NCI-H128 (cell line): Measurements from ENCODE around the gene RMDN3.

ENCODE experiments used
- DNase-seq: peaks from one replicate; lab custom pipeline; 2025; ENCODE audit not compliant: unreplicated experiment; lab: John Stamatoyannopoulos, UW

The RMDN3 gene

DNA sequence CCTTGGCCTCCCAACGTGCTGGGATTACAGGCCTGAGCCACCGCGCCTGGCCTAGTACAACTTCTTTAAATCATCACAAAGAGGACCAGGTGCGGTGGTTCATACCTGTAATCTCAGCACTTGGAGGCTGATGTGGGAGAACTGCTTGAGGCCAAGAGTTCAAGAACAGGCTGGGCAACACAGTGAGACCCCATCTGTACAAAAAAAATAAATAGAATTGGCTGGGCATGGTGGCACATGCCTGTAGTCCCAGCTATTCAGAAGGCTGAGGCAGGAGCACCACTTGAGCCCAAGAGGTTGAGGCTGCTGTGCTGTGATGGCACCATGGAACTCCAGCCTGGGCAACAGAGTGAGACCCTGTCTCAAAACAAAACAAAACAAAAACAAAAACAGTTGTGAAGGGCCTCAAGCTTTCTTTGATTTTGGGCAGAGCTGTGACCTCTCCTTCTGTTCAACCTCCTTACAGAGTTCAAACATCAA lies 5.9 kb downstream of the RMDN3 start:
- DNase-seq = no peak

DNA sequence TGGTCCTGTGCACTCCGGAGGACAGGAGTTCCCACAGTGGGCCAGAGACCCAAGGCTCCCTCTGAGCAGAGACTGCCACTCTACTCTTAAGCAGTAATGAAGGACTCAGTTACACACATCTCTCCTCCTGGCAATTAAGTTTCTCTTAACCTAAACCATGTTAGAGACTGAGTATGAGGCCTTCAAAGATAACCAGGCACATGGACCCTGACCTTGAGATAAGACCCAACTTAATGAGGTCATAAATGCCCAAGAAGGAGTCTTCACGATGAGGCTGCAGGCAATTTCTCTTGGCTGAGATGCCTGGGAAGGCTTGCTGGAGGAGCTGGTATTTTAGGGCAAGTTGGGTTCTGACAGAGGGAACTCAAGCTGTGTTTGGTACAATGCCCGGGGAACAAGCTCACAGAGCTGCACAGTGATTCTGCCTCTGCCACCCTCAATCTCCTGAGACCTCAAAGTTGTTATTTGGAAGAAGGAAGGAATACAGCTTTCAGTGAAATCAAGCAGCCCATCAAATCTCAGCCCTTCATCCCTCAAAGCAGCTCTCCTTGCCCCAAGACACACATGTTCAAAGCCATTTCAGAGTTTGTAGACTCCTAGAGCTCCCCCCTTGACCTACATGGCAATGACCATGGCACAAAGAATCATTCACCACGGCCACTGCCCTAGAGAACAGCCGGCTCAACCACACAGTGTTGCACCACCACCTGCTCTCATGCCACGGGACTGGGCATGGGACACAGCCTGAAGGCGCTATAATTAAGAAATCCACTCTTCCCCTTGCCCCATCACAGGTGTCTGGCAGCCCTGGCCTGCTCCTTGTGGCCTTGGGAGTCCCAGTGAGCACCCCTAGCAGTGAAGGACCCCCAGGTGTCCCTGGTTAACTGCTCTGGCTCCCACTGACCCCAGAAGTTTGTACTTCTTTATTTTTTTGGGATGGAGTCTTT lies 7.1 kb downstream of the RMDN3 start:
- no peak for DNase-seq

DNA sequence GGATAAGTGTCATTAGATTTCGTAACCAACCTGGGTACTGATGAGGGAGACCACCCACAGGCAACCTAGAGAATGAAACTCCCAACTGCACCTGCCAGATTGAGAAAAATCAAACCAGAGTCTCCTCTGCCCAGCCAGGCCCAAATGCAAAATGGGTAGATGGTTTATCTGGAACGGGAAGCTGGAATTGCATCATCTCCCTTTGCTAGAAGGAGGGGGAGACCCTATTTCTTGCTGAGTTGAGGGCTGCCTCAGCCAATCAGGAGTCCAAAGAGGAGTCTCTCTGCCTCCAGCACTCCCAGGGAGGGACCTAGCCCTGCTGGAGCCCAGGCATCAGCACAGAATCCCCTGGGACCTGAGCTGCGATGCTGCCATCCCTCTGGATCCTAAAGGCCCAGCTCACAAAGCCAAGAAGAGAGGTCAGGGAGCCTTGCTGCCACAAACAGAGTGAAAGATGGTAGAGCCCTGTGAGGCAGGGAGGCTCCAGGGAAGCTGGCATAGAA lies 8.1 kb downstream of the RMDN3 start:
- no peak for DNase-seq

DNA sequence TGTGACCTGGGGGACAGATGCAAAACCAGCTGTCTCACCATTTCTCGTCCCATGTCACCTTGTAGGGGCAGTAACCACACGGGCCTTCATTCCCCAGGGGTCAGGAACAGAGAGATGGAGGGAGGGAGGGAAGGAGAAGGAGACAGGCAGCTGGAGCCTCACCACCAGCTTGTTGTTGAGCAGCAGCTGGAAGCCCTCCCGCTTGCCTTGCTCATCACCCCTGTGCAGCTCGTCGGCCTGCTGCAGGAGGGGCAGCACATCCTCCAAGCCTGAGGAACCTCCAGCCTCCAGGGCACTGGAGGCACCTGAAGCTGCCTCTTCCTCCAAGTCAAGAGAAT lies 10.3 kb downstream of the RMDN3 start:
- DNase-seq = no peak

DNA sequence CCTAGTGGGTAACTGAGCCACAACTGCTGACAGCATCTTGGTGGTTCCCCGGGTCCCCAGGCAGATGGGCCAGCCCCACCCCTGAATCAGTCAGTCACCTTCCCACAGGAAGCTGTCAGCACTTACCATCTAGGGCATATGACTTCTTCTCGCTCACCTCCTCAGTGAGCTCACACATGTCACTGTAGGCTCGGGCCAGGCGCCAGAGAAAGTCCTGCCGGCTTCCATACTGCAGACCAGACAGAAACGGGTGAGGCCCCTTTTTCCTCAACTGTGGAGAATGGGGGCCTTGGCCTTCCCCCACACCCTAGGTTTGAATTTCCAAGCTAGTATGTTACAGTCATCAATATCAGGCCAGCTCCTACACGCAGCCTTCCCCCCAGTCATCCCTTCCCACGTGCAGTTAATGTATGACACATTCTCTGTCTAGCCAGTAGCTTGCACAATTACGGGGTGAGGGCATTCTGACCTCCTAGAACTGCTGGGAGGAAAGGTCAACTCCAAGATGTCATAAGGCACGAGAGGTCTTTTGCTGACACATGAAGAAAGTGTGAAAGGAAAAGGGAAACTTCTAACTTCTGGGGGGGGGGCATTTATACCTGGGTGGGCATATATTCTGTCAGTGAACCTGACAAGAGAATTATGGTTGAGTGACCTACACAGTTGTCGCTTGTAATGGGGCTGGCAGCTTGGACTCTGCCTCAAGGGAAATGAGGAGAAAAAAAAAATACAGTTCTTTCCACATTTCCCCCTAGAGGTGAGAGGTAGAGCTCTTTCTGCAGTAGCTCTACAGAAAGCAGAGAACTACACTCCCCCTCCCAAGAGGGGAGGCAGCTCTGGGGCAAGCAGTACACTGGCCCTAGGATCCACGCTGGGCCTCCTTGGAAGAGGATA lies 10.9 kb downstream of the RMDN3 start:
- no peak for DNase-seq

DNA sequence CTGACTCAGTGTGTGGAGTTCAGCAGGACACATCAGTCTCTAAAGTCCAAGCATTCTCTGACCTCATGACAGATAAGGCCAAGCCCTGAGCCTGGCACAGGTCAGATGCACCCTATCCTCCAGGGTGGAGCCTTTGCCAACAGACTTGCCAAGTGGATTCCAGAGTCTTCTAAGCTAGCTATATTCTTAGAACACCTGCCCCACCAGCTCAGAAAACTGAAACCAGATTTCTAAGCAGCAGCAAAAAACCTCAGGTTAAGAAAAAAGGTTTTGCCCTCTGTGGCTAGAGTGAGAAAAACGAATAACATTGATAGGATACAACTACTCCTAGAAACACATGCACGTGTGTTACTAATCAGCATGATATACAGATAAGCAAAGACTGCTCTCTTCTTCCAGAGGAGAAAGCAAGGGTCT lies 11.6 kb downstream of the RMDN3 start:
- no peak for DNase-seq

DNA sequence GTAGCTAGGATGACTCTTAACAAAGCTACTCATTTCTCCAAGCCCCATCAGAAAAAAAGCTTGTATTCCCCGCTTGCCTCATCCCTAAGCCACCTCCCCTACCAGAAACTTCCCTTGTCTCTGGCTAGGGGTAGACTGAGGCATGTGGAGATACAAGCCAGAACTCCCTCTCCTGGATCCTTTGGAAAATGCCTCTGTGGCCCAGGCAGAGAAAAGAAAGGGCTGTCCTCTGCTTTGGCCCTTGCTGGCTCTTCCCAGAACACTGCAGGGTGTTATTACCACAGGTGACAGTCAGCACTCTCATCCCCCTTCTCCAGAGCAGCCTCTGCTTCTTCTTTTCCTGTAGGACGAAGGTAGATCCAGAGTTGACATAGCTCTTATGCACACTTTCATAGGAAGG lies 15.2 kb downstream of the RMDN3 start:
- DNase-seq = no peak

DNA sequence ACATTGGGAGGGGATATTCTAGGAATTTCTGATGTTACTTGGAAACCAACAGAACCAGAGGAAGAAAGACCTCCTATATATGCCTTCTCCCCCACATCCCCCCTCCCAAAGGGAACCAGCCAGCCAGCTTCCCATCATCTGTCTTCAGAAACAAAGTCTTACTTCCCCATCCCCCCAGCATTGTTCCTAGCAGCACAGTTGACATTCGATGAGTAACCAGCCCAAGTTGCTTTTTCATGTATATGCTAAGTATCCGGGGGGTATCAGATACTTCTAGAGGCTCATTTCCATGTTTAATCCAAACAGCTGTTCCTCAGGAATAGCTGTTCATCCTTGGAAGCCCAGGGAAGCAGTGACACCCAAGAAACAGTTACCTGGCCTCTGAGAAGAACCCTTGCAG lies 16.0 kb downstream of the RMDN3 start:
- no peak for DNase-seq

DNA sequence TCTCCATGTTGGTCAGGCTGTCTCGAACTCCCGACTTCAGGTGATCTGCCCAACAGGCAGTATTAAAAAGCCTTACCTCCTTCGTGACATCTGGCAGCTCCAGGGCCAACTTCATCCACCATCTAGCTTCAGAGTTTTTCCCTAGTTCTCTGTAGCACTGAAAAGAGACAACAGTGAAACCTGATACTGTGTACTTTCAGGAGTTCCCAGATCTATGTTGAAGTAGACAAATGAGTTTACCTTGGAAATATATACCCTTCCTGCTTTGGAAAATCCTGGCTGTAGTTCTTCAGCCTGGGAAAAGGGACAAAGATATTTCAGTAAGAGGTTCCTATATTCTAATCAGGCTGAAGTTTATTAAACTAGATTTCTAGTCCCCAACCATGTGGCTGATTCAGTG lies 18.0 kb downstream of the RMDN3 start:
- no peak for DNase-seq

DNA sequence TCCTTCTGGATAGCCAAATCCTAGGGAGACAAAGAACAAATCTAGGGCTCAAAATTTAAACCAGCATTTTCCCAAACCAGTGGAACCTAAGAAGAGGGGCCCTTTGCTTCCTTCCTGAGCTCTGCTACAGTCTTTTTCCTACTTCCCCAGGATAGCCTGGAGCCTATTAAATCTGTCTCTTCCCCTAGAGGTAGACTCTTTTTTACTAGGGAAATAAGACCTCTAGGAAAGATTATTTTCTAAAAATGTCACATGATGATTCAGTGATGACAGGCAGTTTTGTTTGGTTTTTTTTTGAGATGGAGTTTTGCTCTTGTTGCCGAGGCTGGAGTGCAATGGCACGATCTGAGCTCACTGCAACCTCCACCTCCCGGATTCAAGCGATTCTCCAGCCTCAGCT lies 18.5 kb downstream of the RMDN3 start:
- DNase-seq = no peak

DNA sequence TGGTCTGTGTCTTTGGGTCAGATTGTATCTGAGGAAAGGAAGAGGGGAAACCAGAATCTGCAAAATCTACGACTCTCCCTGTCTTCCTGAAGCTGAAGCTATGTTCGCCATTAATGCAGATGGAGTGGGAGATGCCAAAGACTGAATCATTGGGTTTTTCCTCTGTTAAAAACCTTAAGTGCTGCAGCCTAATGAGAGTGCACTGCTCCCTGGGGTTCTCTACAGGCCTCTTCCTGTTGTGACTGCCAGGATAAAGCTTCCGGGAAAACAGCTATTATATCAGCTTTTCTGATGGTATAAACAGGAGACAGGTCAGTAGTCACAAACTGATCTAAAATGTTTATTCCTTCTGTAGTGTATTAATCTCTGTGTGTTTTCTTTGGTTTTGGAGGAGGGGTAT lies 24.0 kb downstream of the RMDN3 start:
- no peak for DNase-seq

DNA sequence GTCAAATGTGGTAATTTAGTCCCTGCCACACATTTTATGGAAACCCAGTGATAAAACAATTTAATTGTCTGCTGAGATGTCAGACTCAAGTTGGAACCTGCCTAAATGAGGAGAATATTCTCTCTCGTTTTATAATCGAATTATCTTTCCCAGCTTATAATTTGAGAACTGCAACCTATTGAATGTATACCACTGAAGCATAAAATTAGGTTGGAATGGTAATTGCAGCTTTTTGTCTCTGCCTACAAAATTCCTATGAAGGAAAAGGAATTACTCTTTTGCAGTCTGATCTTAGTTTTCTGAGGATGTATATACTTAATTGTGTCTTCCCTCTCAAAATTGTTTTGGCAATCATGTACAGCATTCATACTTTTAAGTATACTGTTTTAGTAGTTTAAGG lies 31.1 kb downstream of the RMDN3 start:
- DNase-seq = no peak

DNA sequence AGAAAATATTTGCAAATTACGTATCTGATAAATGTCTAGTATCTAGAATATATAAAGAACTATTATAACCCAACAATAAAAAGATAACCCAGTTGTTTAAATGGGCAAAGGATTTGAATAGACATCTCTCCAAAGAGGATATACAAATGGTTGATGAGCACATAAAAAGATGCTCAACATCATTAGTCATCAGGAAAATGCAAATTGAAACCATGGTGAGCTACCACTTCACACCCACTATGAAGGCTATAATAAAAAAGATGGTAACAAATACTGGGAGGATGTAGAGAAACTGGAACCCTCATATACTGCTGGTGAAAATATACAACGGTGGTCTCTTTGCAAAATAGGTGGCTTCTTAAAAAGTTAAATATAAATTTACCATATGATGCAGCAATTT lies 32.1 kb downstream of the RMDN3 start:
- no peak for DNase-seq

DNA sequence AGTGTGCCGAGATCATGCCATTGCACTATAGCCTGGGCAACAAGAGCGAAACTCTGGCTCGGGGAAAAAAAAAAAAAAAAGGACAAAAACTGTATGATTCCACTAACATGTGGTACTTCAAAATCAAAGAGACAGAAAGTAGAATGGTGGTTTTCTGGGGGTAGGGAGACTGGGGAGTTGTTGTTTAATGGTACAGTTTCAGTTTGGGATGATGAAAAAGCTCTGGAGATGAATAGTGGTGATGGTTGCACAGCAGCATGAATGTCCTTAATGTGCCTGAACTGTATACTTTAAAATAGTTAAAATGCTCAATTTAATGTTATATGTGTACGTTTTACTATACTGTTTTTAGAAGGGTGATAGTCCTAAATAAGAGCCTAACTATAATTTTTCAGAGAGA lies 32.7 kb downstream of the RMDN3 start:
- DNase-seq = no peak

DNA sequence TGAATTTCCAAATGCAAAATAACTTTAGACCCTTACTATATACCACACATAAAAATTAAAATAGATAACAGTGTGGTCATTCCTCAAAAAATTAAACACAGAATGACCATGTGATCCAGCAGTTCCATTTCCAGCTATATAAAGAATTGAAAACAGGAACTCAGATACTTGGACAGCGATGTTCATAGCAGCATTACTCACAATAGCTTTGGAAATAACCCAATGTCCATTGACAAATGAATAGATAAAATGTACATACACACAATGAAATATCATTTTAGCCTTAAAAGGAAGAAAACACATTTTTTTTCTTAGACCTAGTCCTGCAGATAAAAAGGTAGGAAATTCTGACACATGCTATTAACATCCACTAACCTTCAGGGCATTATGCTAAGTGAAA lies 33.4 kb downstream of the RMDN3 start:
- DNase-seq = no peak

DNA sequence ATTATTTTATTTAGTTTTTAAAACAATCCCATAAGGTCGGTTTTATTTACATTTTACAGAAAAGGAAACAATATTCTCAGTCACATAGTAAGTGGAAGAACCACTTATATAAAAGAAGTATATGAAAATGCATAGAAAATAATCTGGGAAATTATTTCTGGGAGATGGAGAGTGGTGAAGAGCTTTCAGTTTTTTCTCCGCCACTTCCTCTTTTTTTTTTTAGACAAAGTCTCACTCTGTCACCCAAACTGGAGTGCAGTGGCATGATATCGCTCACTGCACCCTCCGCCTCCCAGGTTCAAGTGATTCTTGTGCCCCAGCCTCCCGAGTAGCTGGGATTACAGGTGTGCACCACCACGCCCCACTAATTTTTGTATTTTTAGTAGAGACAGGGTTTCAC lies 38.9 kb downstream of the RMDN3 start:
- DNase-seq = no peak

DNA sequence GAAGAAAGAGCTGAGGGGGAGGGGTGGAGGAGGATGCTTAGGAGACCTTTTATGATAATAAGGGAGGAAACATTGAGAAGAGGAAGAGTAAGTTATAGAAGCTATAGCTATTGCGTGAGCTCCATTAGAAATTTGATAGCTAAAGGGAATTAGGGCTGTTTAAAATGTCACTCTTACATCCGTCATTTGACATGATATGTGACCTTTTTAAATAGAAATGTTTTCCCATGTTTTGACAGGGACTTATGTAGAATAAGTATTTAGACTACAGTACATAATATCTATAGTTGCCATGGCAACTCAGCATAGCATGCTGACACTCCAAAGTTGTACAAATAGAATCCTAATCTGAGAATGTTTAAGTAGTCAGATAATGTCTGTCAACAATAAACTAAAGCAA lies 40.9 kb downstream of the RMDN3 start:
- no peak for DNase-seq

DNA sequence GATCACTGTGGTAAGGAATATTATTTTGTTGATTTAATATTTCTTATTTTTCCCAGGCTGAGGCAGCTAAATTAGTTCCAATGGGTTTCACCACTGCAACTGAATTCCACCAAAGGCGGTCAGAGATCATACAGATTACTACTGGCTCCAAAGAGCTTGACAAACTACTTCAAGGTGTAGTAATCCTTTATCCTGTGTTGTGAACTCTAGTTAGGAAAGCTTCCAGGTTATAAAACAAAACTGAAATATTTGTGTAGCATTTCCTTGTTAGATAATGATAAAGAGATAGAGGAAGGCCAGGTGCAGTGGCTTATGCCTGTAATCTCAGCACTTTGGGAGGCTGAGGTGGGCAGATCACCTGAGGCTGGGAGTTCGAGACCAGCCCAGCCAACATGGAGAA lies 48.9 kb downstream of the RMDN3 start:
- no peak for DNase-seq

DNA sequence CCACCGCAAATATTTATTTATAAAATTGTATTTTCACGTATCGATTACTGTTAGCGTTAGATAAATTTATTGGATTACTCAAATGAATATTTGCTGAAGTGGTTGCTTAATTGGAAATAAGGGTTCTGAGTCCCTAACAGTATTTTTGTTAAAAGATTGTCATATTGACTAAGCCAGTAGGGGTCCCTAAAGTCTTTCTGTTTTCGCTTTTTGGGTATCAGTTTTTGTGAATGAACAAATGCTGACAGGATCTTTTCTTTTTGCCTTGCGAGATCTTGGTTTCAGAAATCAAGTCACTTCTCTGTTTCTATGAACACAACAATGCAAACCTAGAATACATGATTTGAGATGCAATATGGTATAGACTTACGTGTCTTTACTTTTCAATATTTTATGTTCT lies 53.0 kb downstream of the RMDN3 start:
- no peak for DNase-seq

DNA sequence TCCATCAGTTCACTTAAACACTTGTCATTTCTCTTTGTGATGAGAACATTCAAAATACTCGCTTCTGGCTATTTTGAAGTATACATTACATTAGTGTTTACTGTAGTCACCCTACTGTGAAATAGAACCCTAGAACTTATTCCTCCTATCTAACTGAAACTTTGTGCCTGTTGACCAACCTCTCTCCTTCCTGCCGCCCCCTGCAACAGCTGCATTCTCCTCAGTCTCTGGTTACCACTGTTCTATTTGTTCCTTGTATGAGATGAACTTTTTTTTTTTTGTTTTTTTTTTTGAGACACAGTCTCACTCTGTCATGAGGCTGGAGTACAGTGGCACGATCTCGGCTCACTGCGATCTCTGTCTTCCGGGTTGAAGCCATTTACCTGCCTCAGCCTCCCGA lies 57.1 kb downstream of the RMDN3 start:
- no peak for DNase-seq

DNA sequence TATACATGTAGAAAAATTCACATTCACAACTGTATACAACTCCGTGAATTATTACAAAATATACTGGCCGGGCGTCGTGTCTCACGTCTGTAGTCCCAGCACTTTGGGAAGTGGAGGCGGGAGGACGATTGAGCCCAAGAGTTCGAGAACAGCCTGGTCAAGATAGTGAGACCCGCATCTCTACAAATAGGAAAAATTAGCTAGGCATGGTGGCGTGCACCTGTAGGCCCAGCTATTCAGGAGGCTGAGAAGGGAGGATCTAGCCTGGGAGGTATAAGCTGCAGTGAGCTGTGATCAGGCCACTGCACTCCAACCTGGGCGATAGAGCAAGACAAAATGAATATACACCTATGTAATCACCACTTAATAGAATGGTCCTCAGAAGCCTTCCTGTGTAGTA lies 58.8 kb downstream of the RMDN3 start:
- DNase-seq = no peak

DNA sequence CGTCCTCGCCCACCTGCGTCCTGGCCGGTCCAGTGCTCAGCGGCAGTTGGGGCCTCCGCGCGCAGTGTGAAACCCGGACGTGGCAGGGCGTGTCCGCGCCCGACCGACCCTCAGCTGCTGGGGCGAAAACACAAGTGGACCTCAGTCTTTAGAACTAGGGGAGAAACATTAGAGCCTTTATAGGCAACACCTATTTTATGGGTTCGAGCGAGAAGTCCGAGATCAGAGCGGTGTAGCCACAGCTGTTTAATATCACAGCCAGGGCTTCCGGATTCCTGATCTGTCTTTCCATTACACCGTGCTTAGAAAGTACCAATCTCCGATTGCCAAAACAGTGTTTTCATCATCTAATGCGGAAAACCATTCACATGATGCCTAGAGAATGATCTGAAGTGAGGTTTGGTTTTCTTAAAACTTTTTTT lies 59.6 kb downstream of the RMDN3 start:
- no peak for DNase-seq
